Adrenal gland (tissue), 12 donors: ENCODE data around the gene CDKAL1. TPM values are rescaled to one million over a fixed set of nuclear protein-coding genes. Genes with fewer than 3 reads are reported as not detected.

ENCODE experiments used
- DNase-seq, 7 donors: peaks; one replicate each; pipeline ENCODE4 v3.0.0-alpha.2; 2019 to 2020
- H3K27ac ChIP-seq, 5 donors: fragments of 200-600 bp; sonication (generic) in 4 of 5; 1 replicate in 3 of 5; 2 replicates in 2 of 5; pipeline versions ENCODE4 v1.5.1 to v1.8.0; 2016 to 2020; ENCODE audit warnings: mild to moderate bottlenecking in 1 of 5
- H3K27me3 ChIP-seq: fragments of 200-600 bp; 2 replicates; pipeline ENCODE4 v1.8.0; 2021
- H3K36me3 ChIP-seq, 2 donors: fragments of 200-600 bp; replicated peaks in 1 of 2; 1 replicate in 1 of 2; 2 replicates in 1 of 2; pipeline versions ENCODE4 v1.5.1 to v1.8.0; 2018 to 2022
- H3K4me1 ChIP-seq, 2 donors: fragments of 200-600 bp; replicated peaks in 1 of 2; 1 replicate in 1 of 2; 2 replicates in 1 of 2; pipeline versions ENCODE4 v1.5.1 to v1.8.0; 2018 to 2021
- H3K4me3 ChIP-seq, 4 donors: fragments of 200-600 bp; sonication (generic) in 3 of 4; one replicate each; pipeline ENCODE4 v1.5.1; 2016 to 2018
- H3K9me3 ChIP-seq, 3 donors: fragments of 200-600 bp; sonication (generic) in 1 of 3; replicated peaks in 1 of 3; 1 replicate in 2 of 3; 2 replicates in 1 of 3; pipeline versions ENCODE4 v1.5.1 to v1.8.0; 2016 to 2021
- CTCF ChIP-seq, 6 experiments: fragments of 450-650 bp in 4 of 6; fragments of 200-600 bp in 2 of 6; sonication (generic) in 1 of 6; IDR thresholded peaks; 1 replicate in 5 of 6; 2 replicates in 1 of 6; pipeline versions ENCODE4 v1.5.1 to v1.8.0; 2016 to 2021; ENCODE audit warnings: antibody characterized with exemption in 6 of 6, mild to moderate bottlenecking in 2 of 6, moderate library complexity in 1 of 6
- POLR2A ChIP-seq, 2 donors: fragments of 450-650 bp; IDR thresholded peaks; one replicate each; pipeline ENCODE4 v1.6.1; 2017; ENCODE audit warnings: antibody characterized with exemption in 2 of 2, mild to moderate bottlenecking in 2 of 2, moderate library complexity in 1 of 2
- WGBS, 4 donors: extraction: QIAGEN DNeasy Blood & Tissue Kit in 2 of 4; methylation state at CpG; one replicate each; pipeline versions ENCODE4 v1.1.5 to v1.1.7; 2013 to 2017; 5-methylcytosine and 5-hydroxymethylcytosine counted together
- intact Hi-C, 2 donors: fragments of 100-400 bp; cut with DNase I; formaldehyde crosslinking; loops; one replicate each; pipeline versions ENCODE4 v1.14.1 to v1.15.0; 2022 to 2023
- polyA plus RNA-seq, 3 donors: library from polyadenylated mRNA; stranded (reverse); fragments of 200-250 nt in 2 of 3; fragments of 350-450 nt in 1 of 3; fragmentation: Illumina TruSeq in 1 of 3; extraction: RNeasy Lipid Tissue Mini Kit (QIAGEN cat#74804) in 1 of 3; gene quantifications; one replicate each; pipeline ENCODE4 v1.2.3, GENCODE V29; 2013 to 2014
- total RNA-seq, 9 donors: library from RNA; depleted of rRNA in 4 of 9; stranded (reverse); fragments of >200 nt in 4 of 9; fragments of 120-200 nt in 1 of 9; fragmentation: NEBNext Ultra II Directional in 1 of 9; extraction: Animal tissue kit (Norgen Biotek cat#: 25700) in 1 of 9; gene quantifications; one replicate each; pipeline versions ENCODE4 v1.1.0 to v1.2.4, GENCODE V29; 2013 to 2023
- donor health status: healthy with polysubstance abuse.
- donor health status: Bipolar disorder and iron deficiency.
- donor health status: DM: yes; HTN: yes; CAD: no.
- donor health status: DM: no; HTN: no; CAD: no.
- donor health status: DM: no; HTN: no; CAD: no.
- donor health status: DM: yes; HTN: yes; CAD: no.

Gene CDKAL1
- total and polyA plus RNA-seq, 12 donors = 3.9 to 21.1 (median 10.6) TPM

- no peak overlapping the region for H3K4me3 ChIP-seq
- H3K36me3 ChIP-seq = no peaks in the 10 kb centered on the region
- H3K27ac ChIP-seq = no peak overlapping the region
- TF ChIP-seq CTCF (IDR thresholded peaks at IDR 0.05) (no peak), POLR2A (IDR thresholded peaks at IDR 0.05) (no peak)
- no peak for DNase-seq
- H3K9me3 ChIP-seq = no peaks in the 10 kb centered on the region
- no peaks in the 10 kb centered on the region for H3K4me1 ChIP-seq
- no peaks in the 10 kb centered on the region for H3K27me3 ChIP-seq
- WGBS, 4 donors = 72 to 78% (median 76%) methylated on average over 10 of the region's 10 CpGs
- intact Hi-C loops = no loop called here
These were observed 730.2 kb downstream of the CDKAL1 start for GRCh38 chr6:21264288-21265033.

GRCh38 chr6:21265034-21265729 lies 730.9 kb downstream of the CDKAL1 start:
- Histone ChIP-seq H3K27ac (no peak overlapping the region), H3K27me3 (no peaks in the 10 kb centered on the region), H3K36me3 (no peaks in the 10 kb centered on the region), H3K9me3 (no peaks in the 10 kb centered on the region), H3K4me3 (no peak overlapping the region), H3K4me1 (no peaks in the 10 kb centered on the region)
- 88 to 96% (median 92%) methylated on average over 4 of the region's 4 CpGs for WGBS, 4 donors
- TF ChIP-seq POLR2A (IDR thresholded peaks at IDR 0.05) (no peak), CTCF (IDR thresholded peaks at IDR 0.05) (no peak)
- DNase-seq = no peak
- intact Hi-C loops = no loop called here

- WGBS, 4 donors = 77 to 88% (median 85%) methylated on average over 2 of the region's 2 CpGs
- TF ChIP-seq CTCF (IDR thresholded peaks at IDR 0.05) (no peak), POLR2A (IDR thresholded peaks at IDR 0.05) (no peak)
- Histone ChIP-seq H3K4me3 (no peak overlapping the region), H3K27ac (no peak overlapping the region), H3K4me1 (no peaks in the 10 kb centered on the region), H3K36me3 (no peaks in the 10 kb centered on the region), H3K9me3 (no peaks in the 10 kb centered on the region), H3K27me3 (no peaks in the 10 kb centered on the region)
- intact Hi-C loops = no loop called here
- DNase-seq = no peak
These were observed 731.4 kb downstream of the CDKAL1 start for GRCh38 chr6:21265730-21266044.

- no peak for TF ChIP-seq POLR2A (IDR thresholded peaks at IDR 0.05)
- no peak for TF ChIP-seq CTCF (IDR thresholded peaks at IDR 0.05)
- H3K27ac ChIP-seq = no peak overlapping the region
- 85 to 87% (median 86%) methylated on average over 14 of the region's 14 CpGs for WGBS, 4 donors
- H3K9me3 ChIP-seq = no peaks in the 10 kb centered on the region
- H3K4me3 ChIP-seq = no peak overlapping the region
- no peaks in the 10 kb centered on the region for H3K36me3 ChIP-seq
- DNase-seq = no peak
- H3K27me3 ChIP-seq = no peaks in the 10 kb centered on the region
- no peaks in the 10 kb centered on the region for H3K4me1 ChIP-seq
- intact Hi-C loops = no loop called here
These were observed 736.5 kb downstream of the CDKAL1 start for GRCh38 chr6:21270636-21271201.
